SK-N-MC (cell line): ENCODE data around the gene GRB14.

ENCODE experiments used
- EZH2 ChIP-seq: fragments of 200-600 bp; sonication (generic); IDR thresholded peaks from one replicate; pipeline ENCODE4 v1.6.1; 2017; ENCODE audit warnings: antibody characterized with exemption
- FOXP2 ChIP-seq: optimal IDR thresholded peaks from 2 replicates; pipeline ENCODE3; 2011; ENCODE audit warnings: mild to moderate bottlenecking, moderate library complexity; ENCODE audit not compliant: insufficient read depth; ENCODE audit errors: extremely low read length, control extremely low read depth
- POLR2AphosphoS5 ChIP-seq: IDR thresholded peaks from 2 replicates; pipeline ENCODE4 v1.6.1; 2012; ENCODE audit warnings: mild to moderate bottlenecking, low read depth, low read length, borderline replicate concordance

DNA sequence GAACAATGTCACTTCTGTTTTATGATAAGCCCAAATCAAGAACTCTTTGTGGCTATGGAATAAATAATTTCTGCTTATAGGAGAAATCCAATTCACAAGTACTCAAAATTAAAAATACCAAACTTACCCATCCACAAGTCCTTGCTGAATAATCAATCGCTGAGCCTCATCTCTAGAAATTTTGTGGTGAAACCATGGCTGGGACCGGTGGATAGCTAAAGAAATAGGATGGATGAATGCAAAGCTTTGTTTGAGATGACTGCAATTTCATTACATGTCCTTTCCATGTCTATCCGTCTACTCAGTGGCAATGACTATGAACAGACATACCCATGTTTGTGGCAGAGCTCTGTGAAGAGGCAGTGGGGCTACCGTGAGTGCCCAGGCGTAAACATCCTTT, 124.4 kb downstream of the GRB14 start:
- TF ChIP-seq EZH2, result no peak
- no peak for TF ChIP-seq POLR2AphosphoS5
- TF ChIP-seq FOXP2, result no peak
